Muscle of arm (tissue), 14 donors: Measurements from ENCODE around the gene PSMA1. TPM values are rescaled to one million over a fixed set of nuclear protein-coding genes. Genes with fewer than 3 reads are reported as not detected.
"Not testable (repeated sequence)": the region's sequence is repeated elsewhere in the genome, so short reads cannot be mapped to it uniquely, and the experiment has no call there.

Experiments
- DNase-seq: peaks from one replicate; pipeline ENCODE4 v3.0.0-alpha.2; 2013
- long read RNA-seq, 11 donors: transcript quantifications; one replicate each; lab custom pipeline, GENCODE V29; 2026
- polyA plus RNA-seq, 12 donors: library from polyadenylated mRNA; unstranded; fragments of 120-200 nt; gene quantifications; one replicate each; pipeline ENCODE4 v1.2.1, GENCODE V29; 2013; ENCODE audit not compliant: insufficient read length in 12 of 12

The PSMA1 gene
- 100 to 1,000 TPM in 11 of 12 donors, not detected in 1; 104 to 156 (median 138) TPM for polyA plus RNA-seq
- long read RNA-seq, donor 1, transcript PSMA1-201 (10 exons, 1,505 nt), result major isoform, 57 of 90 reads
- long read RNA-seq, donor 1, partial matches to known transcripts, result 25 of 90 reads
- long read RNA-seq, donor 1, other reads (novel, unspliced or antisense), result 0 of 90 reads
- long read RNA-seq, donor 2, transcript PSMA1-201 (10 exons, 1,505 nt), result major isoform, 85 of 110 reads
- long read RNA-seq, donor 2, partial matches to known transcripts, result 23 of 110 reads
- long read RNA-seq, donor 2, other reads (novel, unspliced or antisense), result 0 of 110 reads
- long read RNA-seq, donor 3, transcript PSMA1-201 (10 exons, 1,505 nt), result major isoform, 26 of 38 reads
- long read RNA-seq, donor 3, partial matches to known transcripts, result 12 of 38 reads
- long read RNA-seq, donor 3, other reads (novel, unspliced or antisense), result 0 of 38 reads
- long read RNA-seq, donor 4, transcript PSMA1-201 (10 exons, 1,505 nt), result major isoform, 24 of 34 reads
- long read RNA-seq, donor 4, partial matches to known transcripts, result 7 of 34 reads
- long read RNA-seq, donor 4, other reads (novel, unspliced or antisense), result 0 of 34 reads
- long read RNA-seq, donor 5, result 0 reads
- long read RNA-seq, donor 6, transcript PSMA1-201 (10 exons, 1,505 nt), result major isoform, 33 of 45 reads
- long read RNA-seq, donor 6, partial matches to known transcripts, result 9 of 45 reads
- long read RNA-seq, donor 6, other reads (novel, unspliced or antisense), result 0 of 45 reads
- long read RNA-seq, donor 7, transcript PSMA1-201 (10 exons, 1,505 nt), result major isoform, 30 of 37 reads
- long read RNA-seq, donor 7, partial matches to known transcripts, result 7 of 37 reads
- long read RNA-seq, donor 7, other reads (novel, unspliced or antisense), result 0 of 37 reads
- long read RNA-seq, donor 8, transcript PSMA1-201 (10 exons, 1,505 nt), result major isoform, 64 of 82 reads
- long read RNA-seq, donor 8, transcript PSMA1-209 (10 exons, 1,527 nt), result minor isoform, 5 of 82 reads
- long read RNA-seq, donor 8, partial matches to known transcripts, result 7 of 82 reads
- long read RNA-seq, donor 8, other reads (novel, unspliced or antisense), result 5 of 82 reads
- long read RNA-seq, donor 9, transcript PSMA1-201 (10 exons, 1,505 nt), result major isoform, 28 of 34 reads
- long read RNA-seq, donor 9, partial matches to known transcripts, result 5 of 34 reads
- long read RNA-seq, donor 9, other reads (novel, unspliced or antisense), result 0 of 34 reads
- long read RNA-seq, donor 10, transcript PSMA1-201 (10 exons, 1,505 nt), result major isoform, 61 of 73 reads
- long read RNA-seq, donor 10, partial matches to known transcripts, result 8 of 73 reads
- long read RNA-seq, donor 10, other reads (novel, unspliced or antisense), result 0 of 73 reads
- long read RNA-seq, donor 11, transcript PSMA1-201 (10 exons, 1,505 nt), result major isoform, 68 of 93 reads
- long read RNA-seq, donor 11, partial matches to known transcripts, result 23 of 93 reads
- long read RNA-seq, donor 11, other reads (novel, unspliced or antisense), result 0 of 93 reads

GRCh38 chr11:14519917-14520746 is at the start of gene PSMA1:
TSS of gene PSMA1 (minus strand) at chr11:14520386. CDS start at chr11:14520299, 87 bp downstream.
- DNase-seq, result peak; percentile 94

GRCh38 chr11:14569516-14569915 is 49.3 kb upstream of the PSMA1 start:
- not testable (repeated sequence) for DNase-seq

DNA sequence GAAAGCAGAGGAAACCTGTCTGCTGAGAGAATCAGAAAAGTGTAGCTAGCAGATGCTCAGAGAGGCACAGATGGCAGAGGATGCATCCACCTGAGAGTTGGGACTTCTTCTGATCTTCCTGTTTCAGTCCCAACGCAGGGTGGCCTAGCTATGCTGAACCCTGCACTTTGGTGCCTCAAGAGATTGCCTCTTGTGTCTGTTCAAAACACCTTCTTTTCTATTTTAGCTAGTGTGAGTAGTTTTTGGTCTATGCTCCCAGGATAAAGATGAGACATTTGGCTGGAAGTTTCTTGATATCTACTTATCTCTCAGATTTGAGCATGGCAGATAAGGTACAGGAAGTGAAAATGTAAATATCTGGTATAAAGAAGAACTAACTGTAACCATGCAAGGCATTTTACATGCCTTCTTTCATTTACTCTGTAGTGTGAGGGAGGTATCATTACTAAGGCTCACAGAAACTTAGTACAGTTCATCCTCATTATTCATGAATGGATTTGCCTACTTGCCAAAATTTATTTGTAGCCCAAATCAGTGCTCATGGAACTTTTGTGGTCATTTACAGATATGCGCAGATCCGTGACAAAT is 47.0 kb upstream of the PSMA1 start:
- no peak for DNase-seq

GRCh38 chr11:14566331-14567063 is 46.3 kb upstream of the PSMA1 start:
- DNase-seq, result no peak

DNA sequence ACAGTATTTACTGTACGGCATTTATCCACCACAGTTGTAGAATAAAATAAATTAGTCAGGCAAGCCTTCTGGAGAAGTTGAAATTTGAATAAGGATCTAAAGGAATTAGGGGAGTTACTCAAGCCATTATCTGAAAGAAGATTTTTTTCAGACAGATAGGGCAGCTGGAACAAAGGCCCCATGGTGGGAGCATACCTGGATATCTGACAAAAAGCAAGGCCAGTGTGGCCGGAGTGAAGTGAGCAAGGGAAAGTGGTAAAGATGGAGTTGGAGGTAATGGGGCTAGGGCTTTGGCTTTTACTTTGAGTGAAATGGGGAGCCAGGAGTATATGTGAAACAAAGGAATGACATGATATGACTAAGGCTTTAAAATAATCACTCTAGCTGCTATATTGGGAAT is 45.7 kb upstream of the PSMA1 start:
- DNase-seq, result no peak

DNA sequence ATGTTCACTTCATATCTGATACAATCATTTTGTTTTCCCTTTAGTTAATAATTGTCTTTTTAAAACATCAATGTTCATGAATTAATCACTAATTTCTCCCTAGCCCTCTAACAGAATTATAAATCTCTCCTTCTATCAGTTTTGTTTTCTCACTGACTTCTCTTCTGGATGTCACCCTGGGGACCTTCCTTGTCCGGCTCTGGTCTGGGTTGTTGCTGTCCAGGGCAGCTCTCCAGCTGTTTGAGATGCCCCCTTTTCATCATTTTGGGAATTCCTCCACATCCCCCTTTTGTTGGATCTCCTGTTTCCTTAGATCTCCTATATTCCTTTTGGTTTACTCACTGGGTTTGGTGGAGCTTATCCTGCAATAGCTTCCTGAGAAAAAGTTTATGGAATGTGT is 35.6 kb upstream of the PSMA1 start:
- no peak for DNase-seq

DNA sequence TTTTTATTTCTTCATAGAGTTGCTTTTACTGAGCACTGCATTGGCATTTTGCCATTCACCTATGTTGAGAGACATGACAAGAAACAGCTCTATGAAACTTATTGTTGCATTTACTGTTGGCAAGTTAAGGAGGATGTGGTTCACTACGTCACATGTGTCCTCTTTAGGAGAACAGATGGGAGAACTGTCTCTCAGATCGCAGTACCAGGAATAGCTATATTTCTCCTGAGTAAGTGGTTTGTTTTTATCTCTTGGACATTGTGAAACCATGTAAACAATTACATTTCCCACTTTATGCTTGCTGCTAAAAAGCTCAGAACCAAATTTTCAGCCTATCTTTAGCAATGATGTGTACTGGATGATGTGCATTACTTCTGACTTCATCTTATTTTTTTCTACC is 34.8 kb upstream of the PSMA1 start:
- peak; percentile 30 for DNase-seq

GRCh38 chr11:14552089-14552488 is 31.9 kb upstream of the PSMA1 start:
- no peak for DNase-seq

- DNase-seq, result no peak
Measured at GRCh38 chr11:14551380-14551779, 31.2 kb upstream of the PSMA1 start.

- DNase-seq, result no peak
Measured at GRCh38 chr11:14549891-14550290, 29.7 kb upstream of the PSMA1 start.

DNA sequence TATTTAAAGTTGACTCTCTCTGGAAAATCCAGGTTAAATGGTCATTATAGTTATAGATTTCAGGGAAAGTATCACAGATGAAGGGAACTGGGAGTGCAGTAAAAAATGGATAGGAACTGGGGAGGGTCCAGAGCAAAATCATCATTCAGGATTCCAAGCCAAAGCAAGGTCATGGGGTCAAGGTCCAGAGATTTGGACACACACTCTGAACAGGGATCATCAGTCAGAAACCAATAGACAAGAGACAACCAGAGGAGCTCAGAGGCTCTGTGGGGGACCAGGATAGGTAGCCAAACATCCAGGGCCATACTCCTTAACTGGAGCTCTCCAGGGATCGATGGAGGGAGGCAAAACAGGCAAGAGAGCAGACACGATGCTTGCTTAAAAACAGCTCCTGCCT is 27.3 kb upstream of the PSMA1 start:
- DNase-seq, result no peak

- DNase-seq, result no peak
Measured at GRCh38 chr11:14546672-14547071, 26.5 kb upstream of the PSMA1 start.

- no peak for DNase-seq
Measured at GRCh38 chr11:14544611-14545010, 24.4 kb upstream of the PSMA1 start.

- DNase-seq, result no peak
Measured at GRCh38 chr11:14543260-14543659, 23.1 kb upstream of the PSMA1 start.

DNA sequence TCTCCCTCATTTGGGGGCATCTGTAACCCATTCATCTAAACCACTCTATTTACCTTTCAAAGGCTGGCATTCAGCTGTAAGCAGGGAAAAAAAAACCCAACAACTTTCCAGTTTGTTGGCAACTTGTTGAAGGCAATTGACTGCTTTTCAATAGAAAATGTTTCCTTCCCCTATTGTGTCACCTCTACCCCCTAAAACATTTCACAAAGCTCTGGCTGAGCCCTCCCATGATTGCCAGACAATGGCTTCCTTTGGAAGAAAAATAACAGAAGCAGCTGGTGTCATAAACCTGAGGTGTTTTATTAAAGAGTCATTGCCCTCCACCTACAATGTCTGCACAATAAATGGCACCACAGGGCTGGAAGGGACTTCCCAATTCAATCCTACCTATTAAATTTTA is 22.1 kb upstream of the PSMA1 start:
- no peak for DNase-seq

DNA sequence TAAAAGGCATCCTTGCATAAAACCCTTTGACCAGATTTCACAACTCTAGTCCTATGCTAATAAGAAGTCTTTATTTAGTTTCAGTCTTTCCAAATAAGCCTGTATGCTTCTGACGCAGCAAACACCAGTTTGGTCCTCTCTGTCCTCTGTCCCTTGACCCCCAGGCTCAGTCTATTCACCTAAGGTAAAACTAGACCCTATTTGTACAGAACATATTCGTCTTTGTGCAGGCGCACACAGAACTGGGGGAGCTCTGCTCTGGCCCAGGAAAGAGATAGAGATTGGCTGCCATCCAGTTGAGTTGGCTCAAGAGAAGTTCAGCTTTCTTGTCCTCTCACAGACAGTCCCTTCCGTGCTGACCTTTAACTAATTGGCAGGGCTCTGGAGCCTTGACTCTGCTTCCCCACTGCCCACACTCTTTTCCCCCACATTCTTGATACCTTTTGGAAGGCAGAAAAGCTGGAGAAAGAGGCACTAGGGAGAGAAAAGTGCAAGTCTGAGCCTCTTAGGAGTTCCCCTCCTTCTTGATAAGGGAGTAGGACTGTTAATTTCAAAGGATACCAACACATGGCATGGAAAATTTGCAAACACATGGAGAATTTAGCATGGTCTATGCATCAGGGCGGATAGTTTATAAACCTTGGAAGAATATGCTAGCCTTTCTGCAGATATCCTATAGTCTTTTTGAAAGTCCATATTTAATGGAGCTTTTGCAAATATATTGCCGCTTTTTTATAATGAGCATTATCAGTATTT is 21.2 kb upstream of the PSMA1 start:
- no peak for DNase-seq

GRCh38 chr11:14539982-14540421 is 19.8 kb upstream of the PSMA1 start:
- no peak for DNase-seq

- DNase-seq, result no peak
Measured at GRCh38 chr11:14538926-14539554, 18.9 kb upstream of the PSMA1 start.
